Testis (tissue), 2 donors: ENCODE data around the gene PTPRQ.

Experiments
- POLR2A ChIP-seq: fragments of 450-650 bp; IDR thresholded peaks from one replicate; pipeline ENCODE4 v1.6.1; 2017; ENCODE audit warnings: antibody characterized with exemption, mild to moderate bottlenecking, moderate library complexity
- TF ChIP-seq, protein P1 (sequence below), 3 experiments: fragments of 450-650 bp in 2 of 3; fragments of 200-600 bp in 1 of 3; sonication (generic) in 1 of 3; IDR thresholded peaks; one replicate each; pipeline ENCODE4 v1.5.1; 2016 to 2019; ENCODE audit warnings: antibody characterized with exemption in 3 of 3, mild to moderate bottlenecking in 2 of 3, moderate library complexity in 1 of 3

DNA sequence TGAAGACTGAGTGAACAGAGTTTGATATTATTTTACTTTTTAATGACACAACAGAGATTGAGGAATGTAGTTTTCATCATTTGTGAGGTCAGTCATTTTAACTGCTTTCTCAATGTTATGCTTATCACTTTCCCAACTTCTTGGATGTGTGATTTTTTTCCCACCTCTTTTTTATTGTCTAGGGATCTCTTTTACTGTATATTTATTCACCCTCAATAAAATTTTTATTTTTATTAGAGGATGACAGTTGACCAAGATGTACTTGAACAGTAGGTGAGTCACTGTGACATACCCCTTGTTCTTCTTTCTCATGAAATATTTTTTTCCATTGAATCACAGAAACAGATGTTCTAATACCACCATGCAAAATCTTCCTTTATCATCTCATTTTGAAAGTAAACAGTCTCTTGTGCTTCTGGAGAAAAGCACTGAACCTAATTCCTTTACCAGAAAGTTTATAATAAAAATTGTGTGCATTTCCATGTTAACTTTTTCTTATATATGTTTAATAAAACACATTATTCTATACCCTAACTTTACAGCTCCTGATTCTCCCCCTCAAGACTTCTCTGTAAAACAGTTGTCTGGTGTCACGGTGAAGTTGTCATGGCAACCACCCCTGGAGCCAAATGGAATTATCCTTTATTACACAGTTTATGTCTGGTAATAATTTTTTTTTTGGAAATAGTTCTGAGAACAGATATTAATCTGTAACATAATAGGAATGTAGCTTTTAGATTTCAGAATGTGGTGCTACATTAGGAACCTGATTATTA lies 65.9 kb downstream of the PTPRQ start:
- TF ChIP-seq POLR2A = no peak
- TF ChIP-seq, protein P1, sequence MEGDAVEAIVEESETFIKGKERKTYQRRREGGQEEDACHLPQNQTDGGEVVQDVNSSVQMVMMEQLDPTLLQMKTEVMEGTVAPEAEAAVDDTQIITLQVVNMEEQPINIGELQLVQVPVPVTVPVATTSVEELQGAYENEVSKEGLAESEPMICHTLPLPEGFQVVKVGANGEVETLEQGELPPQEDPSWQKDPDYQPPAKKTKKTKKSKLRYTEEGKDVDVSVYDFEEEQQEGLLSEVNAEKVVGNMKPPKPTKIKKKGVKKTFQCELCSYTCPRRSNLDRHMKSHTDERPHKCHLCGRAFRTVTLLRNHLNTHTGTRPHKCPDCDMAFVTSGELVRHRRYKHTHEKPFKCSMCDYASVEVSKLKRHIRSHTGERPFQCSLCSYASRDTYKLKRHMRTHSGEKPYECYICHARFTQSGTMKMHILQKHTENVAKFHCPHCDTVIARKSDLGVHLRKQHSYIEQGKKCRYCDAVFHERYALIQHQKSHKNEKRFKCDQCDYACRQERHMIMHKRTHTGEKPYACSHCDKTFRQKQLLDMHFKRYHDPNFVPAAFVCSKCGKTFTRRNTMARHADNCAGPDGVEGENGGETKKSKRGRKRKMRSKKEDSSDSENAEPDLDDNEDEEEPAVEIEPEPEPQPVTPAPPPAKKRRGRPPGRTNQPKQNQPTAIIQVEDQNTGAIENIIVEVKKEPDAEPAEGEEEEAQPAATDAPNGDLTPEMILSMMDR (IDR thresholded peaks at IDR 0.05) = no peak
